Kidney (tissue), 14 donors: ENCODE data around the gene HK1. TPM values are rescaled to one million over a fixed set of nuclear protein-coding genes. Genes with fewer than 3 reads are reported as not detected.

ENCODE experiments used
- DNase-seq, 5 donors: peaks; one replicate each; pipeline ENCODE4 v3.0.0-alpha.2; 2013 to 2020
- FAIRE-seq: peaks from 2 replicates; lab custom pipeline; 2012; peaks lifted over from hg19 to GRCh38; lab: Jason Lieb, UNC
- H3K27ac ChIP-seq, 2 donors: one replicate each; pipeline ENCODE4 v1.7.0; 2013; ENCODE audit warnings: low read depth in 2 of 2, low read length in 2 of 2, inconsistent platforms in 1 of 2
- H3K27me3 ChIP-seq: one replicate; pipeline ENCODE4 v1.7.1; 2013; ENCODE audit warnings: low read length, inconsistent platforms; ENCODE audit not compliant: control insufficient read depth, insufficient read depth
- H3K36me3 ChIP-seq, 3 donors: one replicate each; pipeline versions ENCODE4 v1.7.0 to v1.7.1; 2013; ENCODE audit warnings: low read length in 3 of 3, control low read depth in 1 of 3, inconsistent platforms in 1 of 3; ENCODE audit not compliant: insufficient read depth in 3 of 3, control insufficient read depth in 2 of 3
- H3K4me1 ChIP-seq, 3 donors: one replicate each; pipeline versions ENCODE4 v1.7.0 to v1.7.1; 2013; ENCODE audit warnings: low read length in 3 of 3, inconsistent platforms in 1 of 3, low read depth in 1 of 3; ENCODE audit not compliant: control insufficient read depth in 2 of 3, insufficient read depth in 2 of 3
- H3K4me3 ChIP-seq, 3 donors: one replicate each; pipeline versions ENCODE4 v1.7.0 to v1.8.1; 2013; ENCODE audit warnings: low read length in 3 of 3, control low read depth in 1 of 3, inconsistent platforms in 1 of 3
- H3K9ac ChIP-seq, 3 donors: one replicate each; pipeline versions ENCODE4 v1.7.0 to v1.7.1; 2013; ENCODE audit warnings: low read length in 3 of 3, control low read depth in 1 of 3, inconsistent platforms in 1 of 3
- H3K9me3 ChIP-seq, 3 donors: one replicate each; pipeline versions ENCODE4 v1.7.0 to v1.7.1; 2013; ENCODE audit warnings: low read length in 3 of 3, control low read depth in 1 of 3, inconsistent platforms in 1 of 3; ENCODE audit not compliant: control insufficient read depth in 2 of 3, insufficient read depth in 1 of 3
- CTCF ChIP-seq: IDR thresholded peaks from 3 replicates; pipeline ENCODE4 v1.5.1; 2012; ENCODE audit warnings: mild to moderate bottlenecking, moderate library complexity, borderline replicate concordance; ENCODE audit not compliant: insufficient read depth; ENCODE audit errors: extremely low read depth
- intact Hi-C: fragments of 100-400 bp; cut with DNase I; formaldehyde crosslinking; loops from one replicate; pipeline ENCODE4 v1.11.1; 2022
- polyA plus RNA-seq: library from polyadenylated mRNA; stranded (reverse); fragments of 350-450 nt; fragmentation: Illumina TruSeq; extraction: RNeasy Lipid Tissue Mini Kit (QIAGEN cat#74804); gene quantifications from one replicate; pipeline ENCODE4 v1.2.3, GENCODE V29; 2014; ENCODE audit warnings: low read depth, low replicate concordance; ENCODE audit not compliant: insufficient read depth
- total RNA-seq: library from RNA; stranded (reverse); fragmentation: NEBNext Ultra II Directional; extraction: Animal tissue kit (Norgen Biotek cat#: 25700); gene quantifications from one replicate; pipeline ENCODE4 v1.2.1, GENCODE V29; 2021
- donor health status: control.
- donor health status: control.
- donor health status: control.
- donor health status: control.
- donor health status: control.
- donor health status: DM: yes; HTN: yes; CAD: no.
- donor health status: Normal renal cell carcinoma (clear cell type).

Gene HK1
- total and polyA plus RNA-seq, 2 donors from 2014 or later, result 35.9 to 84.9 TPM

DNA sequence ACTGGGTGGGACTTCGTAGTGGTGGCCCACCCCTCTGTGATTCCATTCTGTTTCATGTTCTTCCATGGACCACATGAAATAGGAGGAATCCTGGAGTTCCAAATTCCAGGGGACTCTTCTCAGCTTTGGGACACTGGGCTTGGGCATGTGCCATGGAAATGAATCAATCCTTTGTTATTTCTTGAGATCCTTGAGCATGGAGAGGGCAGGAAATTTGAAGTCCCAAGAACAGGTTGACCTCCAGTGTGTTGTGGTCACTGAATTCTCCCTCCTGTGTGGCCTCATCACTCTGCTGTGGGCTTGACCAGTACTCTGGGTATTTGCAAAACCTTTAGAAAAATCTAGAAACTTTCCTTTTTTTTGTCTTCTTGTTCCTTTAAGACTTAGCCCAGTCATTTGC, 115.7 kb downstream of the HK1 start:
- no peak for FAIRE-seq
- intact Hi-C loops, result loop anchor here (5.0 kb wide), 1 partner anchor 157 kb away; no protein-coding TSS in a partner anchor
- Histone ChIP-seq H3K27ac (no peak overlapping the region), H3K27me3 (no peaks in the 10 kb centered on the region), H3K4me1 (no peaks in the 10 kb centered on the region), H3K9me3 (no peaks in the 10 kb centered on the region), H3K36me3 (peaks cover 0 to 8% (median 6%) of the 10 kb centered on the region in 3 donors), H3K9ac (no peak overlapping the region), H3K4me3 (no peak overlapping the region)
- TF ChIP-seq CTCF, result no peak
- DNase-seq, result no peak

- Histone ChIP-seq H3K27me3 (no peaks in the 10 kb centered on the region), H3K9me3 (no peaks in the 10 kb centered on the region), H3K27ac (no peak overlapping the region), H3K36me3 (peaks cover 0 to 13% (median 6%) of the 10 kb centered on the region in 3 donors), H3K4me1 (no peaks in the 10 kb centered on the region), H3K9ac (no peak overlapping the region), H3K4me3 (no peak overlapping the region)
- DNase-seq, result peak in 2 of 5 donors; percentile 41 to 80
- intact Hi-C loops, result no loop called here
- TF ChIP-seq CTCF, result no peak
- no peak for FAIRE-seq
Observed at GRCh38 chr10:69397972-69398371, 119.7 kb downstream of the HK1 start.

DNA sequence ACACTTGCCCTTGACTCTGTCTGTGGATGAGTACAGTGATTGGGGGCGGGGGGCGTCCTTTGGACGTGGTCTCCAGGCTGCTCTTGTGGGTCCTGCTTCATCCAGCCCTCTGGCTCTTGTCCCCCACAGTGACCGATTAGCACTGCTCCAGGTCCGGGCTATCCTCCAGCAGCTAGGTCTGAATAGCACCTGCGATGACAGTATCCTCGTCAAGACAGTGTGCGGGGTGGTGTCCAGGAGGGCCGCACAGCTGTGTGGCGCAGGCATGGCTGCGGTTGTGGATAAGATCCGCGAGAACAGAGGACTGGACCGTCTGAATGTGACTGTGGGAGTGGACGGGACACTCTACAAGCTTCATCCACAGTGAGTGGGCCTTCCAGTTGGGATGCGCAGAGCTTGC, 120.2 kb downstream of the HK1 start:
- no peak overlapping the region for H3K27ac ChIP-seq
- FAIRE-seq, result no peak
- H3K4me3 ChIP-seq, result no peak overlapping the region
- no peak for DNase-seq
- no peaks in the 10 kb centered on the region for H3K9me3 ChIP-seq
- H3K4me1 ChIP-seq, result no peaks in the 10 kb centered on the region
- H3K36me3 ChIP-seq, result peaks cover 0 to 13% (median 6%) of the 10 kb centered on the region in 3 donors
- no peaks in the 10 kb centered on the region for H3K27me3 ChIP-seq
- H3K9ac ChIP-seq, result no peak overlapping the region
- no peak for TF ChIP-seq CTCF
- intact Hi-C loops, result no loop called here

DNA sequence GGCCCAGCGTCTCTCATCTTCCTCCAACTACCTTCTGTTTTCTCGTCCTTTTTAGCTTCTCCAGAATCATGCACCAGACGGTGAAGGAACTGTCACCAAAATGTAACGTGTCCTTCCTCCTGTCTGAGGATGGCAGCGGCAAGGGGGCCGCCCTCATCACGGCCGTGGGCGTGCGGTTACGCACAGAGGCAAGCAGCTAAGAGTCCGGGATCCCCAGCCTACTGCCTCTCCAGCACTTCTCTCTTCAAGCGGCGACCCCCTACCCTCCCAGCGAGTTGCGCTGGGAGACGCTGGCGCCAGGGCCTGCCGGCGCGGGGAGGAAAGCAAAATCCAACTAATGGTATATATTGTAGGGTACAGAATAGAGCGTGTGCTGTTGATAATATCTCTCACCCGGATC, 122.6 kb downstream of the HK1 start:
- Histone ChIP-seq H3K9me3 (no peaks in the 10 kb centered on the region), H3K27me3 (no peaks in the 10 kb centered on the region), H3K27ac (no peak overlapping the region), H3K4me3 (no peak overlapping the region), H3K36me3 (peaks cover 0 to 13% (median 6%) of the 10 kb centered on the region in 3 donors), H3K4me1 (no peaks in the 10 kb centered on the region), H3K9ac (no peak overlapping the region)
- TF ChIP-seq CTCF, result no peak
- intact Hi-C loops, result no loop called here
- DNase-seq, result no peak
- no peak for FAIRE-seq
